GM23338 (cell line): Measurements from ENCODE around the gene HSP90AB1. TPM values are rescaled to one million over a fixed set of nuclear protein-coding genes. Genes with fewer than 3 reads are reported as not detected.

Experiments used
- EZH2 ChIP-seq: fragments of 200-600 bp; sonication (generic); IDR thresholded peaks from one replicate; pipeline ENCODE4 v1.8.0; 2017; ENCODE audit warnings: antibody characterized with exemption, mild to moderate bottlenecking, low read depth; ENCODE audit not compliant: unreplicated experiment
- EZH2phosphoT487 ChIP-seq: fragments of 200-600 bp; sonication (generic); IDR thresholded peaks from one replicate; pipeline ENCODE4 v1.8.1; 2018; ENCODE audit warnings: antibody characterized with exemption; ENCODE audit not compliant: unreplicated experiment
- JUNB ChIP-seq: IDR thresholded peaks from one replicate; pipeline ENCODE4 v1.6.1; 2016; ENCODE audit warnings: antibody characterized with exemption; ENCODE audit not compliant: unreplicated experiment
- ZNF114 ChIP-seq: fragments of 250-450 bp; sonication (Bioruptor Pico); IDR thresholded peaks from 2 replicates; pipeline ENCODE4 v1.5.0; 2020; ENCODE audit warnings: mild to moderate bottlenecking, moderate library complexity
- ZNF331 ChIP-seq: fragments of 250-450 bp; sonication (Bioruptor Pico); IDR thresholded peaks from 2 replicates; pipeline ENCODE4 v1.5.0; 2020; ENCODE audit warnings: low read depth, mild to moderate bottlenecking, moderate library complexity
- polyA plus RNA-seq: library from polyadenylated mRNA; unstranded; fragments of >200 nt; fragmentation: Nextera tagmentation; extraction: Ambion mirVana; gene quantifications from 2 replicates; pipeline ENCODE4 v1.2.1, GENCODE V29; 2016
- total RNA-seq: library from RNA; depleted of rRNA; stranded (reverse); fragments of >200 nt; shearing (Covaris generic); gene quantifications from 2 replicates; pipeline ENCODE4 v1.2.3, GENCODE V29; 2014
- TF ChIP-seq, protein P1 (sequence below): fragments of 250-450 bp; sonication (Bioruptor Pico); IDR thresholded peaks from 2 replicates; pipeline ENCODE4 v1.5.0; 2020; ENCODE audit warnings: mild to moderate bottlenecking, moderate library complexity
- TF ChIP-seq, protein P2 (sequence below), 2 experiments: fragments of 200-600 bp in 1 of 2; sonication (generic) in 1 of 2; conservative IDR thresholded peaks; 2 replicates each; pipeline versions ENCODE4 v1.5.1 to v1.6.1; 2016 to 2017; ENCODE audit warnings: antibody characterized with exemption in 2 of 2, low read depth in 2 of 2, mild to moderate bottlenecking in 2 of 2, moderate library complexity in 1 of 2

Gene HSP90AB1
- total and polyA plus RNA-seq, 2 experiments from 2014 or later, result 1,425 to 2,361 TPM

DNA sequence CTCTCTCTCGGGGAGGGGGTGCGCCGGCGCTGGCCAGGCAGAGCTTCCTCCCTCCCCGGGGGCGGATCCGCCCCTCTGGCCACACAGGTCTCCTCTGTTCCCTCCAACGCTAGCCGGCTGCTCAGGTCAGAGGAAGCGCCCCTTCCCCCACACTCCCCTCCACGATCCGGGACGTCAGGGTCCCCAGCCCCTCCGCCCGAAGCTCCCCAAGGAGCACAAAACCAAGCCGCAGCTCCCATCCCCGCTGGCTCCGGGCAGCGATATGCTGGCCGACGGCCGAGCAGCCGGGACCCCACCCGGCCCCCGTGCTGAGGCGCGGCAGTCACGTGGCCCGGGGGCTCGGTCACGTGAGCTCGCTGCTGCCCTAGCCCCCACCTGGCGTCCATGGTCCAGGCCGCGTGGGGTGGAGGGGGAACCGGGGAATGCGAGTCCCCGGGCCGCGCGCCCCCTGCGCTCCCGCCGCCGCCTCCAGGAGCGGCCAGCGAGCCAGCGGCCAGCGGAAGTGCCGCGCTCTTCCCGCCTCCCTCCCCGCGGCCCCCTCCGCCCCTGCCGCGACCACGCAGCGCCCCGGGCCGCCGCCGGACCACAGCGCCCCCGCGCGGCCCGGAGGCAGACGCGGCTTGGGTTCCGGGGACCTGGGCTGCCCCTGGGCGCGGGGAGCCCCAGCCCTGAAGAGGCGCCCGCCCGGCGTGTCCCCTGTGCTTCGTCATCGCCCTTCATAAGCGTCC lies 10.3 kb downstream of the HSP90AB1 start, which contains the start of gene SLC35B2 (continued):
- TF ChIP-seq, protein P1, sequence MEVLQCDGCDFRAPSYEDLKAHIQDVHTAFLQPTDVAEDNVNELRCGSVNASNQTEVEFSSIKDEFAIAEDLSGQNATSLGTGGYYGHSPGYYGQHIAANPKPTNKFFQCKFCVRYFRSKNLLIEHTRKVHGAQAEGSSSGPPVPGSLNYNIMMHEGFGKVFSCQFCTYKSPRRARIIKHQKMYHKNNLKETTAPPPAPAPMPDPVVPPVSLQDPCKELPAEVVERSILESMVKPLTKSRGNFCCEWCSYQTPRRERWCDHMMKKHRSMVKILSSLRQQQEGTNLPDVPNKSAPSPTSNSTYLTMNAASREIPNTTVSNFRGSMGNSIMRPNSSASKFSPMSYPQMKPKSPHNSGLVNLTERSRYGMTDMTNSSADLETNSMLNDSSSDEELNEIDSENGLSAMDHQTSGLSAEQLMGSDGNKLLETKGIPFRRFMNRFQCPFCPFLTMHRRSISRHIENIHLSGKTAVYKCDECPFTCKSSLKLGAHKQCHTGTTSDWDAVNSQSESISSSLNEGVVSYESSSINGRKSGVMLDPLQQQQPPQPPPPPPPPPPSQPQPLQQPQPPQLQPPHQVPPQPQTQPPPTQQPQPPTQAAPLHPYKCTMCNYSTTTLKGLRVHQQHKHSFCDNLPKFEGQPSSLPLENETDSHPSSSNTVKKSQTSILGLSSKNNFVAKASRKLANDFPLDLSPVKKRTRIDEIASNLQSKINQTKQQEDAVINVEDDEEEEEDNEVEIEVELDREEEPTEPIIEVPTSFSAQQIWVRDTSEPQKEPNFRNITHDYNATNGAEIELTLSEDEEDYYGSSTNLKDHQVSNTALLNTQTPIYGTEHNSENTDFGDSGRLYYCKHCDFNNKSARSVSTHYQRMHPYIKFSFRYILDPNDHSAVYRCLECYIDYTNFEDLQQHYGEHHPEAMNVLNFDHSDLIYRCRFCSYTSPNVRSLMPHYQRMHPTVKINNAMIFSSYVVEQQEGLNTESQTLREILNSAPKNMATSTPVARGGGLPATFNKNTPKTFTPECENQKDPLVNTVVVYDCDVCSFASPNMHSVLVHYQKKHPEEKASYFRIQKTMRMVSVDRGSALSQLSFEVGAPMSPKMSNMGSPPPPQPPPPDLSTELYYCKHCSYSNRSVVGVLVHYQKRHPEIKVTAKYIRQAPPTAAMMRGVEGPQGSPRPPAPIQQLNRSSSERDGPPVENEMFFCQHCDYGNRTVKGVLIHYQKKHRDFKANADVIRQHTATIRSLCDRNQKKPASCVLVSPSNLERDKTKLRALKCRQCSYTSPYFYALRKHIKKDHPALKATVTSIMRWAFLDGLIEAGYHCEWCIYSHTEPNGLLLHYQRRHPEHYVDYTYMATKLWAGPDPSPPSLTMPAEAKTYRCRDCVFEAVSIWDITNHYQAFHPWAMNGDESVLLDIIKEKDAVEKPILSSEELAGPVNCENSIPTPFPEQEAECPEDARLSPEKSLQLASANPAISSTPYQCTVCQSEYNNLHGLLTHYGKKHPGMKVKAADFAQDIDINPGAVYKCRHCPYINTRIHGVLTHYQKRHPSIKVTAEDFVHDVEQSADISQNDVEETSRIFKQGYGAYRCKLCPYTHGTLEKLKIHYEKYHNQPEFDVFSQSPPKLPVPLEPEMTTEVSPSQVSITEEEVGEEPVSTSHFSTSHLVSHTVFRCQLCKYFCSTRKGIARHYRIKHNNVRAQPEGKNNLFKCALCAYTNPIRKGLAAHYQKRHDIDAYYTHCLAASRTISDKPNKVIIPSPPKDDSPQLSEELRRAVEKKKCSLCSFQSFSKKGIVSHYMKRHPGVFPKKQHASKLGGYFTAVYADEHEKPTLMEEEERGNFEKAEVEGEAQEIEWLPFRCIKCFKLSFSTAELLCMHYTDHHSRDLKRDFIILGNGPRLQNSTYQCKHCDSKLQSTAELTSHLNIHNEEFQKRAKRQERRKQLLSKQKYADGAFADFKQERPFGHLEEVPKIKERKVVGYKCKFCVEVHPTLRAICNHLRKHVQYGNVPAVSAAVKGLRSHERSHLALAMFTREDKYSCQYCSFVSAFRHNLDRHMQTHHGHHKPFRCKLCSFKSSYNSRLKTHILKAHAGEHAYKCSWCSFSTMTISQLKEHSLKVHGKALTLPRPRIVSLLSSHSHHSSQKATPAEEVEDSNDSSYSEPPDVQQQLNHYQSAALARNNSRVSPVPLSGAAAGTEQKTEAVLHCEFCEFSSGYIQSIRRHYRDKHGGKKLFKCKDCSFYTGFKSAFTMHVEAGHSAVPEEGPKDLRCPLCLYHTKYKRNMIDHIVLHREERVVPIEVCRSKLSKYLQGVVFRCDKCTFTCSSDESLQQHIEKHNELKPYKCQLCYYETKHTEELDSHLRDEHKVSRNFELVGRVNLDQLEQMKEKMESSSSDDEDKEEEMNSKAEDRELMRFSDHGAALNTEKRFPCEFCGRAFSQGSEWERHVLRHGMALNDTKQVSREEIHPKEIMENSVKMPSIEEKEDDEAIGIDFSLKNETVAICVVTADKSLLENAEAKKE, result no peak
- TF ChIP-seq, protein P2, sequence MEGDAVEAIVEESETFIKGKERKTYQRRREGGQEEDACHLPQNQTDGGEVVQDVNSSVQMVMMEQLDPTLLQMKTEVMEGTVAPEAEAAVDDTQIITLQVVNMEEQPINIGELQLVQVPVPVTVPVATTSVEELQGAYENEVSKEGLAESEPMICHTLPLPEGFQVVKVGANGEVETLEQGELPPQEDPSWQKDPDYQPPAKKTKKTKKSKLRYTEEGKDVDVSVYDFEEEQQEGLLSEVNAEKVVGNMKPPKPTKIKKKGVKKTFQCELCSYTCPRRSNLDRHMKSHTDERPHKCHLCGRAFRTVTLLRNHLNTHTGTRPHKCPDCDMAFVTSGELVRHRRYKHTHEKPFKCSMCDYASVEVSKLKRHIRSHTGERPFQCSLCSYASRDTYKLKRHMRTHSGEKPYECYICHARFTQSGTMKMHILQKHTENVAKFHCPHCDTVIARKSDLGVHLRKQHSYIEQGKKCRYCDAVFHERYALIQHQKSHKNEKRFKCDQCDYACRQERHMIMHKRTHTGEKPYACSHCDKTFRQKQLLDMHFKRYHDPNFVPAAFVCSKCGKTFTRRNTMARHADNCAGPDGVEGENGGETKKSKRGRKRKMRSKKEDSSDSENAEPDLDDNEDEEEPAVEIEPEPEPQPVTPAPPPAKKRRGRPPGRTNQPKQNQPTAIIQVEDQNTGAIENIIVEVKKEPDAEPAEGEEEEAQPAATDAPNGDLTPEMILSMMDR (conservative IDR thresholded peaks at IDR 0.05; ENCODE audit: low read depth in 2 of 2), result peak; percentile 36 to 70
- no peak for TF ChIP-seq JUNB
- TF ChIP-seq ZNF114 (CRISPR knock-in tag), result no peak
- TF ChIP-seq EZH2phosphoT487, result no peak
- no peak for TF ChIP-seq ZNF331 (CRISPR knock-in tag)
- no peak for TF ChIP-seq EZH2
